WI38 (cell line): ENCODE results near the gene STYXL2.

Experiments used
- H3K4me3 ChIP-seq: 2 replicates; pipeline ENCODE4 v1.5.1; 2011; ENCODE audit warnings: low read depth, mild to moderate bottlenecking, control low read depth, low read length
- CTCF ChIP-seq: IDR thresholded peaks from 2 replicates; pipeline ENCODE4 v1.5.1; 2012; ENCODE audit warnings: low read depth, mild to moderate bottlenecking, control low read depth, low read length

Gene STYXL2

DNA sequence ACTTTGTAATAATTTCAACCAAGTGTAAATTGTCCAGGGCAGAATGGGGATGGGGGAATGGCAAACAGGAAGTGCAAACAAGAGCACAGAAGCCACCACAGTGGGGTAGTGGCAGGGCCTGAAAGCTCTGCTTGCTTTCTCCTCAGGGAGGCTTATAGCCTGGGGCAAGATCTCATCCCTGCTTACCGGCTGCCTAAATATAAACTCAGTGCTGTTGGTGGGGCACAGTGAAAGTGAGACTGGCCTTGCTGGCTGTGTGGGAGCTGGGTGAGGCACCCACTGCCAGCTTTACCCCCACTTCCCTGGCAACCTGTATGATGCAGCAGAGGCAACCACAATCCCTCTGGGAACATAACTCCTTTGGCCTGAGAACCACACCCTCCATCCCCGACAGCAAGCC, 15.2 kb downstream of the STYXL2 start:
- no peak for TF ChIP-seq CTCF
- H3K4me3 ChIP-seq: no peak overlapping the region

DNA sequence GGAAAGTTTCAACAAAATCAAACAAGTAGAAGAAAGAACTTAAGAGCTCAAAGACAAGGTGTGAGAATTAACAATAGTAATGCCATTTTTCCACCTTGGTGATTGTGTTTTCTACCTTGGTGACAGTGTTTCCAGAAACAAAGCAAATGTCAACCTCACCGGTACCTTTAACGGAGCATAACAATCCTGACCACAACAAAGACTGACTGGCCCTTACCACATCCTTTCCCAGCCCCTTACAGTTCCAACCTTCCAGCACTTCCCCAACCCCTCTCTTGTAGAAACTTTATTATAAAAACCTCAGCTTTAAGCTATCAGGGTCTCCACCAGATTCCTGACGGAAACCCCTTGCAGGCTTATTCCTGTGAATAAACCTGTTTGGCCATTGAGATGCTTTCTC, 16.7 kb downstream of the STYXL2 start:
- no peak for TF ChIP-seq CTCF
- no peak overlapping the region for H3K4me3 ChIP-seq

DNA sequence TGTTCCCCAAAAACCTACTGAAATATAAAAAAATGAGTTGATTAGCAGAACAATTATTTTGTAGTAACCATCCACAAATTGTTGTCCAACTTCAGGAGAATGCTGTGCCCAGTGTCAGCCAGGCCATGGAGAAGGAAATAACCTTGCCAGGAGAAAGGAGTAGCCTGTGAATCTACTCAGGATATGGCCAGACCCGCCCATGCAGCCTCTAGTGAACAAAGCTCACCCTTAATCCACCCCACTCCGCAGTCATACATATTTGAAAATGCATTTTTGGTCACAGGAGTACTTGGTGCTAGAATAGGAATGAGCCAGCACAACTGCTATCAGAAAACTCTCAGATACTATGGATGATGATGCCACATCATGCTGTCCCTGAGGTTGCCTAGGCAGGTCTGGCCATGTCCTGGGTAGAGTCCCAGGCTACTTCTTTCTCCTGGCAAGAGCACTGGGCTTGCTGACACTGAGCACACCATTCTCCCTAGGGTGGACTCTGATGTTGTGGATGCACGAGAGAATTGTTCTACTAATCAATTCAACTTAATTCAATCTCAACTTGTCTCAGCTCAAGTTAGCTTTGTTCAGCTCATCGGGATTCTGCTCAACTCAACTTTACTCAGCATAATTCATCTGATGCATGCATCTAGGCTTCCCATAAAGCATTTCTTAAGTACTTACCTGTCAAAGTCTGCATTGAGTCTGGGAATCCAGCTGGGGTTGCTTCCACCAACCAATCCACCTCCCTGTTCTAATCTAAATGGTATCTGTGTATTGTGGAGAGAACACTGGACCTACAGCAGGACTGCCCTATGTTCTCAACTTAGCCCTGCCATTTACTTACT, 18.2 kb downstream of the STYXL2 start:
- H3K4me3 ChIP-seq: no peak overlapping the region
- TF ChIP-seq CTCF: no peak

DNA sequence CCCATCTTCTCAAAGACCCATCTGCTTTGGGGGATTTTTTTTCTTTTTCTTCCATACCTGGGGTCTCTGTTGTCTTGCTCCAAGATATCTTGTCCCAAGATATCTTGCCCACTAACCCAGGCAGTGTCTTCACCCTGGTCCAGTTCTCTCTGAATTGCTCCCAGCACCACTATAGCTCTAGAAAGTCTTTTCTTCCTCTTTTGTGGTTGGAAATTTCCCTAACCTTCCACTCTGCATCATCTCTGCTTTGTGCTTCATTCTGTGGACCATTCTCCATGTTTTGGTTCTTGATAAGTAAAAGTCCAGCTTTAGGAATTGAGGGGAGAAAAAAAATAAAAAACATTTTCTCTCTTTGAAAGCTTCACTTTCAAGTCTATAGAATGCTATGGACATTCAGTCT, 20.9 kb downstream of the STYXL2 start:
- no peak for TF ChIP-seq CTCF
- H3K4me3 ChIP-seq: no peak overlapping the region

- no peak overlapping the region for H3K4me3 ChIP-seq
- no peak for TF ChIP-seq CTCF
Observed at GRCh38 chr1:167115655-167116054, 21.8 kb downstream of the STYXL2 start.

DNA sequence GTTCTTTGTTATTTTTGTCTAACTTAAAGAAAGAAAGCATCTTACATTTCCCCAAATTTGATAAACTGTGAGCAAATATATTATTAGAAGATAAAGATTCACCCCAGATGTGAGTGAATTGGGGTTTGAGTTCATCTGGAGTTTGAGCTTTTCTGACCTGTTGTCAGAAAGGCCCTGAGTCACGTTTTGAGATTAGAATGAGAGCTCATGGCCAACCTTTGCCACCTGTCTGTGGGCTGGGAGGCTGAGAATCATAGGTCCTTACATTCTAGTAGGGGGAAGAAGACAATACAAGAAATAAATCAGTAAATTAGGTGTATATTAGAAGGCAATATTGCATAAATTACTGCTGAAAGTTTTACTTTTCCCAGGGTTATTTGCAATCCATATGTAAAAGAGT, 22.3 kb downstream of the STYXL2 start:
- no peak for TF ChIP-seq CTCF
- no peak overlapping the region for H3K4me3 ChIP-seq

- TF ChIP-seq CTCF: no peak
- no peak overlapping the region for H3K4me3 ChIP-seq
Observed at GRCh38 chr1:167117225-167117624, 23.4 kb downstream of the STYXL2 start.
